ENCODE data around the gene MISP3.

GRCh38 chr19:14085309-14085995, 12.9 kb downstream of the MISP3 start, which contains the start of gene C19orf67:
- TF ChIP-seq YY1 (IDR thresholded peaks at IDR 0.05; ENCODE audit: insufficient read depth, insufficient read length), result no peak
- no peak for TF ChIP-seq ZNF274 (IDR thresholded peaks at IDR 0.05; ENCODE audit: low read depth, low read length)

Data from NT2/D1 (cell line).